ENCODE measurements around the gene AJUBA.

Gene AJUBA

GRCh38 chr14:22945642-22946041 lies 36.7 kb downstream of the AJUBA start:
- Histone ChIP-seq H3K27me3 (replicated peaks; ENCODE audit: control insufficient read depth, insufficient read depth, low read length, poor library complexity, severe bottlenecking) (no peaks in the 10 kb centered on the region), H3K9me3 (ENCODE audit: control insufficient read depth, low read length) (no peaks in the 10 kb centered on the region), H3K36me3 (ENCODE audit: control insufficient read depth, insufficient read depth, low read length) (peaks cover 15% of the 10 kb centered on the region), H3K27ac (ENCODE audit: insufficient read depth, low read length, poor library complexity, severe bottlenecking) (no peak overlapping the region), H3K4me1 (ENCODE audit: control insufficient read depth, insufficient read depth, low read length, poor library complexity, severe bottlenecking) (no peaks in the 10 kb centered on the region), H3K4me3 (ENCODE audit: insufficient read depth, low read depth, low read length, poor library complexity, severe bottlenecking) (no peak overlapping the region)
- no peak for DNase-seq

- no peaks in the 10 kb centered on the region for H3K4me1 ChIP-seq (ENCODE audit: control insufficient read depth, insufficient read depth, low read length, poor library complexity, severe bottlenecking)
- no peak for DNase-seq
- H3K36me3 ChIP-seq (ENCODE audit: control insufficient read depth, insufficient read depth, low read length), result no peaks in the 10 kb centered on the region
- H3K27me3 ChIP-seq (replicated peaks; ENCODE audit: control insufficient read depth, insufficient read depth, low read length, poor library complexity, severe bottlenecking), result no peaks in the 10 kb centered on the region
- H3K4me3 ChIP-seq (ENCODE audit: insufficient read depth, low read depth, low read length, poor library complexity, severe bottlenecking), result no peak overlapping the region
- no peaks in the 10 kb centered on the region for H3K9me3 ChIP-seq (ENCODE audit: control insufficient read depth, low read length)
- no peak overlapping the region for H3K27ac ChIP-seq (ENCODE audit: insufficient read depth, low read length, poor library complexity, severe bottlenecking)
Observed at GRCh38 chr14:22939684-22940083, 42.7 kb downstream of the AJUBA start.

- H3K9me3 ChIP-seq (ENCODE audit: control insufficient read depth, low read length), result no peaks in the 10 kb centered on the region
- H3K36me3 ChIP-seq (ENCODE audit: control insufficient read depth, insufficient read depth, low read length), result no peaks in the 10 kb centered on the region
- H3K27ac ChIP-seq (ENCODE audit: insufficient read depth, low read length, poor library complexity, severe bottlenecking), result no peak overlapping the region
- H3K4me3 ChIP-seq (ENCODE audit: insufficient read depth, low read depth, low read length, poor library complexity, severe bottlenecking), result no peak overlapping the region
- no peaks in the 10 kb centered on the region for H3K4me1 ChIP-seq (ENCODE audit: control insufficient read depth, insufficient read depth, low read length, poor library complexity, severe bottlenecking)
- no peaks in the 10 kb centered on the region for H3K27me3 ChIP-seq (replicated peaks; ENCODE audit: control insufficient read depth, insufficient read depth, low read length, poor library complexity, severe bottlenecking)
- no peak for DNase-seq
Observed at GRCh38 chr14:22935156-22935555, 47.2 kb downstream of the AJUBA start.

GRCh38 chr14:22932146-22932545 lies 50.2 kb downstream of the AJUBA start:
- H3K27ac ChIP-seq (ENCODE audit: insufficient read depth, low read length, poor library complexity, severe bottlenecking), result no peak overlapping the region
- H3K27me3 ChIP-seq (replicated peaks; ENCODE audit: control insufficient read depth, insufficient read depth, low read length, poor library complexity, severe bottlenecking), result no peaks in the 10 kb centered on the region
- peaks cover 9% of the 10 kb centered on the region for H3K4me1 ChIP-seq (ENCODE audit: control insufficient read depth, insufficient read depth, low read length, poor library complexity, severe bottlenecking)
- no peak overlapping the region for H3K4me3 ChIP-seq (ENCODE audit: insufficient read depth, low read depth, low read length, poor library complexity, severe bottlenecking)
- DNase-seq, result no peak
- H3K36me3 ChIP-seq (ENCODE audit: control insufficient read depth, insufficient read depth, low read length), result no peaks in the 10 kb centered on the region
- H3K9me3 ChIP-seq (ENCODE audit: control insufficient read depth, low read length), result no peaks in the 10 kb centered on the region

- Histone ChIP-seq H3K4me3 (ENCODE audit: insufficient read depth, low read depth, low read length, poor library complexity, severe bottlenecking) (peak overlapping the region; percentile 99), H3K36me3 (ENCODE audit: control insufficient read depth, insufficient read depth, low read length) (peaks cover 5% of the 10 kb centered on the region), H3K27me3 (replicated peaks; ENCODE audit: control insufficient read depth, insufficient read depth, low read length, poor library complexity, severe bottlenecking) (no peaks in the 10 kb centered on the region), H3K4me1 (ENCODE audit: control insufficient read depth, insufficient read depth, low read length, poor library complexity, severe bottlenecking) (peaks cover 9% of the 10 kb centered on the region), H3K9me3 (ENCODE audit: control insufficient read depth, low read length) (no peaks in the 10 kb centered on the region), H3K27ac (ENCODE audit: insufficient read depth, low read length, poor library complexity, severe bottlenecking) (peak overlapping the region; percentile 65)
- DNase-seq, result no peak
Observed at GRCh38 chr14:22929961-22930364, 52.4 kb downstream of the AJUBA start.

GRCh38 chr14:22929104-22929960 lies 53.0 kb downstream of the AJUBA start, which contains the start of gene PRMT5:
Gene PRMT5, minus strand, starts transcription at chr14:22929376. Its CDS starts 15 bp downstream, at chr14:22929361.
- peaks cover 9% of the 10 kb centered on the region for H3K4me1 ChIP-seq (ENCODE audit: control insufficient read depth, insufficient read depth, low read length, poor library complexity, severe bottlenecking)
- H3K9me3 ChIP-seq (ENCODE audit: control insufficient read depth, low read length), result no peaks in the 10 kb centered on the region
- peaks cover 8% of the 10 kb centered on the region for H3K36me3 ChIP-seq (ENCODE audit: control insufficient read depth, insufficient read depth, low read length)
- H3K27me3 ChIP-seq (replicated peaks; ENCODE audit: control insufficient read depth, insufficient read depth, low read length, poor library complexity, severe bottlenecking), result no peaks in the 10 kb centered on the region
- peak within 1 kb of the TSS; percentile 99 for H3K4me3 ChIP-seq (ENCODE audit: insufficient read depth, low read depth, low read length, poor library complexity, severe bottlenecking)
- H3K27ac ChIP-seq (ENCODE audit: insufficient read depth, low read length, poor library complexity, severe bottlenecking), result peak within 1 kb of the TSS; percentile 89
- DNase-seq, result peak; percentile 96 to 98 (median 97)

GRCh38 chr14:22928237-22929103 lies 53.9 kb downstream of the AJUBA start:
- no peak for DNase-seq
- Histone ChIP-seq H3K36me3 (ENCODE audit: control insufficient read depth, insufficient read depth, low read length) (peaks cover 15% of the 10 kb centered on the region), H3K4me3 (ENCODE audit: insufficient read depth, low read depth, low read length, poor library complexity, severe bottlenecking) (peak overlapping the region; percentile 99)

GRCh38 chr14:22926316-22926715 lies 56.0 kb downstream of the AJUBA start:
- no peak for DNase-seq
- Histone ChIP-seq H3K27me3 (replicated peaks; ENCODE audit: control insufficient read depth, insufficient read depth, low read length, poor library complexity, severe bottlenecking) (no peaks in the 10 kb centered on the region), H3K27ac (ENCODE audit: insufficient read depth, low read length, poor library complexity, severe bottlenecking) (no peak overlapping the region), H3K9me3 (ENCODE audit: control insufficient read depth, low read length) (no peaks in the 10 kb centered on the region), H3K36me3 (ENCODE audit: control insufficient read depth, insufficient read depth, low read length) (peaks cover 28% of the 10 kb centered on the region), H3K4me3 (ENCODE audit: insufficient read depth, low read depth, low read length, poor library complexity, severe bottlenecking) (no peak overlapping the region), H3K4me1 (ENCODE audit: control insufficient read depth, insufficient read depth, low read length, poor library complexity, severe bottlenecking) (peaks cover 9% of the 10 kb centered on the region)

More at GRCh38 chr14:22928237-22929103, 53.9 kb downstream of the AJUBA start:
- H3K4me1 ChIP-seq (ENCODE audit: control insufficient read depth, insufficient read depth, low read length, poor library complexity, severe bottlenecking), result peaks cover 9% of the 10 kb centered on the region
- H3K9me3 ChIP-seq (ENCODE audit: control insufficient read depth, low read length), result no peaks in the 10 kb centered on the region
- H3K27ac ChIP-seq (ENCODE audit: insufficient read depth, low read length, poor library complexity, severe bottlenecking), result peak overlapping the region; percentile 89
- H3K27me3 ChIP-seq (replicated peaks; ENCODE audit: control insufficient read depth, insufficient read depth, low read length, poor library complexity, severe bottlenecking), result no peaks in the 10 kb centered on the region

GRCh38 chr14:22925513-22925912 lies 56.8 kb downstream of the AJUBA start:
- DNase-seq, result no peak
- Histone ChIP-seq H3K4me3 (ENCODE audit: insufficient read depth, low read depth, low read length, poor library complexity, severe bottlenecking) (no peak overlapping the region), H3K36me3 (ENCODE audit: control insufficient read depth, insufficient read depth, low read length) (peaks cover 35% of the 10 kb centered on the region), H3K27me3 (replicated peaks; ENCODE audit: control insufficient read depth, insufficient read depth, low read length, poor library complexity, severe bottlenecking) (no peaks in the 10 kb centered on the region), H3K9me3 (ENCODE audit: control insufficient read depth, low read length) (no peaks in the 10 kb centered on the region), H3K27ac (ENCODE audit: insufficient read depth, low read length, poor library complexity, severe bottlenecking) (no peak overlapping the region), H3K4me1 (ENCODE audit: control insufficient read depth, insufficient read depth, low read length, poor library complexity, severe bottlenecking) (peaks cover 9% of the 10 kb centered on the region)

- H3K36me3 ChIP-seq (ENCODE audit: control insufficient read depth, insufficient read depth, low read length), result peaks cover 37% of the 10 kb centered on the region
- no peak for DNase-seq
Observed at GRCh38 chr14:22923746-22924145, 58.6 kb downstream of the AJUBA start.

More at GRCh38 chr14:22923746-22924145, 58.6 kb downstream of the AJUBA start:
- Histone ChIP-seq H3K27me3 (replicated peaks; ENCODE audit: control insufficient read depth, insufficient read depth, low read length, poor library complexity, severe bottlenecking) (no peaks in the 10 kb centered on the region), H3K4me3 (ENCODE audit: insufficient read depth, low read depth, low read length, poor library complexity, severe bottlenecking) (no peak overlapping the region), H3K4me1 (ENCODE audit: control insufficient read depth, insufficient read depth, low read length, poor library complexity, severe bottlenecking) (peaks cover 14% of the 10 kb centered on the region), H3K9me3 (ENCODE audit: control insufficient read depth, low read length) (no peaks in the 10 kb centered on the region), H3K27ac (ENCODE audit: insufficient read depth, low read length, poor library complexity, severe bottlenecking) (no peak overlapping the region)
